ENCODE measurements around the gene STAB2. TPM values are rescaled to one million over a fixed set of nuclear protein-coding genes. Genes with fewer than 3 reads are reported as not detected.

STAB2 gene
- total and polyA plus RNA-seq, 2 donors (not counting 1 experiment from before 2014, with no cell fraction given) = not detected

- Histone ChIP-seq H3K27me3 (replicated peaks in 1 of 4; ENCODE audit: control extremely low read depth in 1 of 4, control insufficient read depth in 3 of 4, insufficient read depth in 4 of 4, low read length in 3 of 4) (no peaks in the 10 kb centered on the region), H2AFZ (ENCODE audit: insufficient read depth, low read depth, low read length, poor library complexity, severe bottlenecking) (no peak overlapping the region), H3K27ac (ENCODE audit: low read length in 2 of 2) (no peak overlapping the region), H3K4me1 (ENCODE audit: control insufficient read depth in 2 of 2, insufficient read depth in 2 of 2, low read length in 2 of 2) (no peaks in the 10 kb centered on the region), H4K20me1 (ENCODE audit: control insufficient read depth, insufficient read depth, low read length, poor library complexity, severe bottlenecking) (no peaks in the 10 kb centered on the region), H3K9me3 (ENCODE audit: control extremely low read depth in 1 of 3, control insufficient read depth in 2 of 3, insufficient read depth in 1 of 3, low read length in 2 of 3) (no peaks in the 10 kb centered on the region), H3K79me2 (ENCODE audit: control insufficient read depth, insufficient read depth, low read length) (no peaks in the 10 kb centered on the region), H3K36me3 (replicated peaks in 1 of 2; ENCODE audit: control extremely low read depth in 1 of 2, control insufficient read depth in 1 of 2, extremely low read depth in 1 of 2, insufficient read depth in 2 of 2, low read length in 1 of 2) (no peaks in the 10 kb centered on the region), H3K9ac (ENCODE audit: low read length) (no peak overlapping the region), H3K4me2 (replicated peaks; ENCODE audit: low read depth, low read length, poor library complexity, severe bottlenecking) (no peak overlapping the region), H3K4me3 (ENCODE audit: control extremely low read depth in 1 of 5, extremely low read depth in 1 of 5, insufficient read depth in 1 of 5, low read depth in 2 of 5, low read length in 4 of 5) (no peak overlapping the region)
- DNase-seq = no peak
- no peak overlapping the region for H3K27ac Mint-ChIP-seq
- no peaks in the 10 kb centered on the region for H3K4me1 Mint-ChIP-seq
- no peaks in the 10 kb centered on the region for H3K9me3 Mint-ChIP-seq (ENCODE audit: insufficient read depth)
- TF ChIP-seq EZH2 (IDR thresholded peaks at IDR 0.05; ENCODE audit: borderline replicate concordance, insufficient read depth, low read depth, low read length, poor library complexity, severe bottlenecking) (no peak), CTCF (IDR thresholded peaks at IDR 0.05) (no peak)
- intact Hi-C loops (cut with micrococcal nuclease) = no loop called here
- POLR2A ChIA-PET = no interaction called here
- CTCF ChIA-PET = no interaction called here
- peaks cover 10% of the 10 kb centered on the region for H3K27me3 Mint-ChIP-seq
- ATAC-seq (ENCODE audit: low read depth) = no peak
- WGBS (ENCODE audit: insufficient coverage) = 92% methylated on average over 4 of the region's 4 CpGs
- no peak overlapping the region for H3K4me3 Mint-ChIP-seq
Observed at GRCh38 chr12:103715494-103715893, 128.4 kb downstream of the STAB2 start.

DNA sequence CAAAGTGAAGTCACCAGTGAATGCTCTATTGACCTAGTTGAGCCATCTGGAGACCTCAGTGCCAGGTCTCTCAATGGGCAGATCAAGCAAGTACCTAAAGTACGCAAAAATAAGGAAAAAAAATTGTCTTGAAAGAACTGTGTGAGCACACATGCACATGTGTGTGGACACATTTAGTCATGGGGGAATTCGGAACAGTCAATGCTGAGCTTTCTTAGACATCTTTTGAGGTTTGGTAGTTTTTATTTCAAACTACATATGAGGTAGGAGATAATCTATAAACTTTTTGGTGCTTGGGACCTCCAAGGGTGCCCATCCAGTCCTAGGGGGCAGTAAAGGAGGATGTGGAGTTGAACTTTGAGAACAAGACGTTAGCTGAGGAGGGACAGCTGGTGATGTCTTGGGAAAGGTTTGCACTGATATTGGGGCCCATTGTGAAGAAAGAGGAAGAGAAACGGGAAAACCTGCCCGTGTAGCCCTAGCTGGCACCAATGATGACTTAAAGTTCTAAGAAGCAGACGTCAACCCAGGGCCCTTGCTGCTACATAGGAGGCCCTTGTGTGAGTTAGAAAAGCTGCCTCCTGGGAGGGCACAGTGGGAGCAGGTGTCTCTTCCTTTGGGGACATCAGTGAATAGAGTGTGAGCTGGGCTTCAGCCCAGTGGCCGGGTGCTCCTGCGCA is 129.6 kb downstream of the STAB2 start:
- Histone ChIP-seq H3K79me2 (ENCODE audit: control insufficient read depth, insufficient read depth, low read length) (no peaks in the 10 kb centered on the region), H3K4me2 (replicated peaks; ENCODE audit: low read depth, low read length, poor library complexity, severe bottlenecking) (no peak overlapping the region), H3K9ac (ENCODE audit: low read length) (no peak overlapping the region), H4K20me1 (ENCODE audit: control insufficient read depth, insufficient read depth, low read length, poor library complexity, severe bottlenecking) (no peaks in the 10 kb centered on the region), H3K4me1 (ENCODE audit: control insufficient read depth in 2 of 2, insufficient read depth in 2 of 2, low read length in 2 of 2) (no peaks in the 10 kb centered on the region), H3K27ac (ENCODE audit: low read length in 2 of 2) (no peak overlapping the region), H2AFZ (ENCODE audit: insufficient read depth, low read depth, low read length, poor library complexity, severe bottlenecking) (no peak overlapping the region), H3K27me3 (replicated peaks in 1 of 4; ENCODE audit: control extremely low read depth in 1 of 4, control insufficient read depth in 3 of 4, insufficient read depth in 4 of 4, low read length in 3 of 4) (no peaks in the 10 kb centered on the region), H3K9me3 (ENCODE audit: control extremely low read depth in 1 of 3, control insufficient read depth in 2 of 3, insufficient read depth in 1 of 3, low read length in 2 of 3) (no peaks in the 10 kb centered on the region), H3K4me3 (ENCODE audit: control extremely low read depth in 1 of 5, extremely low read depth in 1 of 5, insufficient read depth in 1 of 5, low read depth in 2 of 5, low read length in 4 of 5) (no peak overlapping the region), H3K36me3 (replicated peaks in 1 of 2; ENCODE audit: control extremely low read depth in 1 of 2, control insufficient read depth in 1 of 2, extremely low read depth in 1 of 2, insufficient read depth in 2 of 2, low read length in 1 of 2) (no peaks in the 10 kb centered on the region)
- CTCF ChIA-PET = no interaction called here
- POLR2A ChIA-PET = no interaction called here
- Mint-ChIP-seq H3K27ac (no peak overlapping the region), H3K27me3 (peaks cover 10% of the 10 kb centered on the region), H3K4me3 (no peak overlapping the region), H3K9me3 (ENCODE audit: insufficient read depth) (no peaks in the 10 kb centered on the region), H3K4me1 (no peaks in the 10 kb centered on the region)
- no peak for ATAC-seq (ENCODE audit: low read depth)
- TF ChIP-seq CTCF (IDR thresholded peaks at IDR 0.05) (no peak), EZH2 (IDR thresholded peaks at IDR 0.05; ENCODE audit: borderline replicate concordance, insufficient read depth, low read depth, low read length, poor library complexity, severe bottlenecking) (no peak)
- 82% methylated on average over 7 of the region's 8 CpGs for WGBS (ENCODE audit: insufficient coverage)
- no peak for DNase-seq
- intact Hi-C loops (cut with micrococcal nuclease) = no loop called here
